Activated naive CD4-positive, alpha-beta T cell treated with anti-CD3 and anti-CD28 coated beads, Interleukin-2, amount 50 U/mL, for 24 hours (primary cell): ENCODE data around the gene TBC1D16.

Experiments used
- H3K27ac Mint-ChIP-seq: one replicate; pipeline ENCODE4 v1.8.0; 2021; ENCODE audit warnings: mild to moderate bottlenecking, mixed read lengths
- H3K27me3 Mint-ChIP-seq: one replicate; pipeline ENCODE4 v1.8.0; 2021; ENCODE audit warnings: mixed read lengths
- H3K36me3 Mint-ChIP-seq: one replicate; pipeline ENCODE4 v1.8.0; 2021; ENCODE audit warnings: mixed read lengths
- H3K4me1 Mint-ChIP-seq: one replicate; pipeline ENCODE4 v1.8.0; 2021; ENCODE audit warnings: mixed read lengths
- H3K4me3 Mint-ChIP-seq: one replicate; pipeline ENCODE4 v1.8.0; 2021; ENCODE audit warnings: mild to moderate bottlenecking, mixed read lengths
- H3K9me3 Mint-ChIP-seq: one replicate; pipeline ENCODE4 v1.8.0; 2021; ENCODE audit warnings: mixed read lengths

Gene TBC1D16

GRCh38 chr17:79990704-79991103 lies 45.0 kb downstream of the TBC1D16 start:
- Mint-ChIP-seq H3K36me3 (no peaks in the 10 kb centered on the region), H3K27ac (peak overlapping the region; percentile 59), H3K4me3 (peak overlapping the region; percentile 87), H3K4me1 (peaks cover 47% of the 10 kb centered on the region), H3K27me3 (no peaks in the 10 kb centered on the region), H3K9me3 (no peaks in the 10 kb centered on the region)

DNA sequence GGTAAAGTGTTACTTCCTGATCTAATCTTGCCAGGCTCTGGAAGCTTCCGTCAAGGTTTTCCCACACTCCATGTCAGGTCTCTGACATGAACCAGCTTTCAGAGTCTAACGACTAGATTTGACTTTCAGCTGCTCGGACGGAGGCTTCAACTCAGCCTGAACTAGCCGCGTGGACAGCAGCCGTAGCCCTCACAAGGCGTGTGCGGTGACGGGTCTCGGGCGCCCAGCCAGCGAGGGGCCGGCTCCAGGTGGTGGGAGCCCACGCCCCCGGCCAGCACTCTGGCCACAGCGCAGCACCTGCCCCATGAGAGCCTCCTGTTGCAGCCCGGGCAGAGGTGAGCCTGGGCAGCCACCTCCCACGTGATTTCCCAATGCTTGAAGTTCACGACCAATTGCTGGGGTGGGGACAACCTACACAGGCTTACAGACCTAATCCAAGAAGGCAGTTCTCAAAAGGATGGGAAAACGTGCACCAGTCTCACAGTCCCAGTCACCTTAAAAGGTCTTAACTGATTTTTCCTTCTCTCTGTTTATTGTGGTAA lies 45.5 kb downstream of the TBC1D16 start:
- no peaks in the 10 kb centered on the region for H3K27me3 Mint-ChIP-seq
- H3K36me3 Mint-ChIP-seq: no peaks in the 10 kb centered on the region
- H3K4me3 Mint-ChIP-seq: no peak overlapping the region

DNA sequence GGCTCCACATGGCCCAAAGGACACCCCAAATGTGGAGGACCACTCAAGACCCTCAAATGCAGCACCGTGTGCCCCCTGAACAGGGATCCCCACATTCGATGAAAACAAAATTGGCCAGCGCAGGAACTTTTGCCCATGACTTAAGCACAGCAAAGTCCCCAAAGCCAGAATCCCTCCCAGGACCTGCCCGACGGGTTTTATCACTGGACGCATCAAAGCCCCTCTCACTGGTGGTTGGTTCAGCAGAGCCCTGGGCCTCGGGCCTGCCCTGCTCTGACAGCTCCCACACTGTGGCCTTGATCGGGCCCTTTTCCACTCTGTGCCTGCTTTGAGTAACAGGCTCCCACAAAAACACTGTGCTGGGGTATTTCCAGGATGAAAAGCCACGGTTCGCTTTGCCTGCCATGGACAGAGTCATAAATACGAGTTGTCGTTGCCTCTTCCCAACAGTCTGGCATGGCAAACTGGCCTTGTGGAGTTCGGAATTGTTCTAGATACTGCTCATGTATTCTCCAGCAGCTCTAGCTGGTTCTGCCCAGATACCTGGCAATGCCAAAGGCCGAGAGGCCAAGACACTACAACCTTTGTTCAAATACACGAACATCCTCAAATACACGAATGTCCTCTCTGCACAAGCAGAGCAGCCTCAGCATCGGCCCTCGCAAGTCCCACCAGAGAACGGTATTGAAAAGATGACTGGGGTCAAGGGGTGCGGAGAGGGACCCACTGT lies 46.4 kb downstream of the TBC1D16 start:
- no peaks in the 10 kb centered on the region for H3K27me3 Mint-ChIP-seq
- H3K4me1 Mint-ChIP-seq: peaks cover 36% of the 10 kb centered on the region
- H3K4me3 Mint-ChIP-seq: no peak overlapping the region
- H3K9me3 Mint-ChIP-seq: no peaks in the 10 kb centered on the region
- no peak overlapping the region for H3K27ac Mint-ChIP-seq
- H3K36me3 Mint-ChIP-seq: no peaks in the 10 kb centered on the region

More for the DNA sequence above, 45.5 kb downstream of the TBC1D16 start:
- Mint-ChIP-seq H3K4me1 (peaks cover 42% of the 10 kb centered on the region), H3K27ac (no peak overlapping the region), H3K9me3 (no peaks in the 10 kb centered on the region)

DNA sequence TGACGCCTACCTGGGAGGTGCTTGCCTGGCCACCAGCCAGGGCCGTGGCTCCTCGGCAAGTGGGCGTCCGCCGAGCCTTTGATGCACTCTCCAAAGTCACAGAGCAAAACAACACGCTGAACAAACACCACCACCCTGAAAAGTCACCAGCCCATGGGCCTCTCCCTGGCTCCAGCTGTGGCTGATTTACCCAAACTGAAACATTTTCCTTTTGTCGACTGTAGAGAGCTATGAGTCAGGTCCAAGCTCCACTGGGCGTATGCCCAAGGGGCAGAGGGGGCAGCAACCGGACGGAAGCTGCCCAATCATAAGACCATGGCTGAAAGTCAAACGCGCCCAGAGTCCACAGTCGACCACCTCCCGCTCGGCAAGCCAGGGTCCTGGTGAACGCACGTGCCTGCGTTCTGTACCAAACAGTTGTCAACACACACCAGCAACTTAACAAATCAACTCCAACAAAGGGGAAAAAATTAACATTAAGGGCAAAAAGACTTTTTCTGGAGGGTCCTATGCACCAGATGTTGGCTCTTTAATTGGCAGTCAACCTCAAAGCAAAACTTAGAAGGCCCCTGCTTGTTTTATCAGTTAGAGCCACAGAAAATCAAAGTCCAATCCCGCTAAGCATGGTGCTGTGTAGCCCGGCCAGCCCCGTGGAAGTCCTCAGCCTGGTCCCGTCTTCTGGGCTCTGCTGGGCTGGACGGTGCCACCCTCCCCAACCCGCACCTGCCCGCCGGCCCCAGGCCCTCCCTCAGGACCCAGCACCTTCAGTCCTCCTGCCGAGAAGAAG lies 47.3 kb downstream of the TBC1D16 start:
- Mint-ChIP-seq H3K36me3 (no peaks in the 10 kb centered on the region), H3K4me3 (no peak overlapping the region), H3K27me3 (no peaks in the 10 kb centered on the region), H3K9me3 (no peaks in the 10 kb centered on the region), H3K27ac (no peak overlapping the region), H3K4me1 (peaks cover 28% of the 10 kb centered on the region)

DNA sequence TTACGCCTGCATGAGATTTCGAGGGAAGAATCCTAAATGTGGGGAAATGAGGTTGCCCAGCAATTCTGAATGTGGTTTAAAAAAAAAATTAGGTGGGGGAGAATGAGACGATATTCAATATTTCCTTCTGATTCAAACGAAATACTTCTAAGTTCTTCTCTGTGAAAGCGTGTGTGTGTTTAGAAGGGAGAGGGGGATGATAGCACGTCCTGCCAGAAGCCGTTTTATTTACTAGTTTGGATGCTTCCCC lies 47.8 kb downstream of the TBC1D16 start:
- Mint-ChIP-seq H3K4me1 (peaks cover 23% of the 10 kb centered on the region), H3K27ac (no peak overlapping the region), H3K36me3 (no peaks in the 10 kb centered on the region), H3K27me3 (no peaks in the 10 kb centered on the region), H3K4me3 (no peak overlapping the region), H3K9me3 (no peaks in the 10 kb centered on the region)

GRCh38 chr17:79987187-79987934 lies 48.3 kb downstream of the TBC1D16 start:
- H3K36me3 Mint-ChIP-seq: no peaks in the 10 kb centered on the region
- no peaks in the 10 kb centered on the region for H3K27me3 Mint-ChIP-seq
- H3K4me3 Mint-ChIP-seq: no peak overlapping the region
- H3K4me1 Mint-ChIP-seq: peaks cover 18% of the 10 kb centered on the region
- no peak overlapping the region for H3K27ac Mint-ChIP-seq
- H3K9me3 Mint-ChIP-seq: no peaks in the 10 kb centered on the region

GRCh38 chr17:79986411-79987186 lies 49.1 kb downstream of the TBC1D16 start:
- Mint-ChIP-seq H3K27me3 (no peaks in the 10 kb centered on the region), H3K4me1 (peaks cover 15% of the 10 kb centered on the region), H3K9me3 (no peaks in the 10 kb centered on the region), H3K4me3 (no peak overlapping the region), H3K36me3 (no peaks in the 10 kb centered on the region), H3K27ac (no peak overlapping the region)

DNA sequence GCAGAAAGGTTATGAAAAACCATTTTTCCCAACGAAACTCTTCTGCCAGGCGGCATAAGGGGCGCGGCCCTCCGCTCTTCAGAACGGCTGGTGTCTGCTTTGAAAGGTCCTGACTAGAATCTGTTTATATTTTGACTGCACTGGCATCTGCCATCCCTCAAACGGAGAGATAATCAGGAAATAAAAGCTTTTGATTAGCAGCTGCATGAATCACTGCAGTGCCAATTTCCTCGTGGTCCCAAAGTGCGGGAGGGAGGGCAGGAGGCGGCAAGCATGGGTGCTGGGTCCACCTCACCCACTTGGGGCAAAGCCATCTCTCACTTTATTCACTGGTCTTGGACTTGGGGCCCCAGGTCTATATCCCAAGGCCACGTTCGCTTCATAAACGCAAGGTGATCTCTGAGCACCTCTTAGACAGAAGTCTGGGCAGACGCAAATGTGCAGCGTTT lies 49.7 kb downstream of the TBC1D16 start:
- H3K9me3 Mint-ChIP-seq: no peaks in the 10 kb centered on the region
- H3K27me3 Mint-ChIP-seq: no peaks in the 10 kb centered on the region
- peaks cover 12% of the 10 kb centered on the region for H3K4me1 Mint-ChIP-seq
- no peak overlapping the region for H3K27ac Mint-ChIP-seq
- no peaks in the 10 kb centered on the region for H3K36me3 Mint-ChIP-seq
- H3K4me3 Mint-ChIP-seq: no peak overlapping the region

DNA sequence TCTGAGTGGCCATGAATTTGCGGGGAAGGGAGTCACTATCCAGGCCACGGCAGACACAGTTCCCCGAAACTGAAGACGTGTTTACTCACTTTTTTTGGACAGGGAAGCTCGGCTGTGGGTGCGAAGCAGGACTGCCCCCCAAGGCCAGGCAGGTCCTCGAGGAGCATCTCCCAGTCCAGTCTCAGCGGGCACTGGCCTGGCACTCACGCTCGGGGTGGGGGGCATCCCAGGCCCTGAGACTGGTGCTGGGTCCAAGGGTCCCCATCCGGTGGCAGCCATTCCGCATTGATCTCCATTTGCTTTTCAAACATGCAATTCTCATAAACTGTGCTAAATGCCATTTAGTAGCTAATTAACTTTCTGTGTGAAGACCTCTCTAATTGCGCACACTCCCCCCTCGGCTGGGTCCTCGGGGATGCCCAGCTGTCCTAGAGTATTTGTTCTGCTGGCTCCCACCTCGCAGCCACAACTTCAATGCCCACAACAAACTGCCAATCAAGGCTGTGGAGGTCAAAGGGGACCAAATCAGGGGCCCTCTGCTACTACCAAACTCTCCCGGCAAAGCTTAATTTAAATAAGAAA lies 50.2 kb downstream of the TBC1D16 start:
- no peak overlapping the region for H3K27ac Mint-ChIP-seq
- H3K9me3 Mint-ChIP-seq: no peaks in the 10 kb centered on the region
- H3K4me3 Mint-ChIP-seq: no peak overlapping the region
- H3K36me3 Mint-ChIP-seq: no peaks in the 10 kb centered on the region
- H3K4me1 Mint-ChIP-seq: peaks cover 7% of the 10 kb centered on the region
- H3K27me3 Mint-ChIP-seq: no peaks in the 10 kb centered on the region

DNA sequence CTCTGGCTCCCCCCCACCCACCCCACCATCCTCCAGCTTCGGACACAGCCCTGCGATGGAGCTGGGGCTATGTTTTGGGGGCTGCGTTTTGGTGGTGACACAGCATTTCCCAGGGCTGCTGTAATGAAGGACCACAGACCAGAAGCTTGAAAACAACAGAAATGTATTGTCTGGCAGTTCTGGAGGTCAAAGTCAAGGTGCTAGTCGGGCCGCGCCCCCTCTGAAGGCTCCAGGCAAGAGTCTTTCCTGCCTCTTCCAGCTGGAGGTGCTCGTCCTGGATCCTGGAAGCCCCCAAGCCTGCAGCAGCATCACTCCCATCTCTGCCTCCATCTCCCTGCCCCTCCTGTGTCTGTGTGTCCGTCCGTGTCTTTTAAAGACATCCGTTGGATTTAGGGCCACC lies 50.8 kb downstream of the TBC1D16 start:
- H3K9me3 Mint-ChIP-seq: no peaks in the 10 kb centered on the region
- no peak overlapping the region for H3K4me3 Mint-ChIP-seq
- peaks cover 6% of the 10 kb centered on the region for H3K4me1 Mint-ChIP-seq
- H3K27ac Mint-ChIP-seq: no peak overlapping the region
- H3K27me3 Mint-ChIP-seq: no peaks in the 10 kb centered on the region
- no peaks in the 10 kb centered on the region for H3K36me3 Mint-ChIP-seq

DNA sequence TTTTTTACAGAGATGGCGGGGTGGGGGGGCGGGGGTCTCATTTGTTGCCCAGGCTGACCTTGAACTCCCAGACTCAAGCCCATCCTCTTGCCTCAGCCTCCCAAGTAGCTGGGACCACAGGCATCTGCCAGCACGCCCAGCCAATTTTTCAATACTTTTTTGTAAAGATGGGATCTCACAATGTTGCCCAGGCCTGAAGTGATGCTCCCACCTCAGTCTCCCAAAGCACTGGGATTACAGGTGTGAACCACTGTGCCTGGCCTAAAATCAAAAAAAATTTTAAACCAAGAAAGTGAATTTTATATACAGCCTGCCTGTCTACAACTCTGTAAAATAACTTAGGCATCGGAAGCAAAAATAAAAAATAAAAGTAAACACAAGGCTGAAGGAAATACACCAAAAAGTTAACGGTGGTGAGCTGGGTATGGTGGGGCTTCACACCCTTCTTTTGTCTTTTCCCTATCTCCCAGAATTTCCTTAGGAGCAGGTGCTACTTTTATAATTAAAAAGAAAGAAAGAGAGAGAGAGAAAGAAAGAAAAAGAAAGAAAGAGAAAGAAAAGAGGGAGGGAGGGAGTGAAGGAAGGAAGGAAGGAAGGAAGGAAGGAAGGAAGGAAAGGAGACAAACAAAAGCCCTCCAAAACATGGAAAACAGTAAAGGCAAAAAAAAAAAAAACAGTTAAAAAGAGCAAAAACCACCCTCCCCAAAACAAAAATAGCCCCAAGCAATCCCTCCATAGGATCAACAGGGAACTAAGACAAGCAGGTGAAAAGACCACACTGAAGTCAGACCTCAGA lies 51.4 kb downstream of the TBC1D16 start:
- H3K4me1 Mint-ChIP-seq: peaks cover 6% of the 10 kb centered on the region
- H3K27me3 Mint-ChIP-seq: no peaks in the 10 kb centered on the region
- H3K27ac Mint-ChIP-seq: no peak overlapping the region
- no peak overlapping the region for H3K4me3 Mint-ChIP-seq
- H3K36me3 Mint-ChIP-seq: no peaks in the 10 kb centered on the region
- no peaks in the 10 kb centered on the region for H3K9me3 Mint-ChIP-seq

DNA sequence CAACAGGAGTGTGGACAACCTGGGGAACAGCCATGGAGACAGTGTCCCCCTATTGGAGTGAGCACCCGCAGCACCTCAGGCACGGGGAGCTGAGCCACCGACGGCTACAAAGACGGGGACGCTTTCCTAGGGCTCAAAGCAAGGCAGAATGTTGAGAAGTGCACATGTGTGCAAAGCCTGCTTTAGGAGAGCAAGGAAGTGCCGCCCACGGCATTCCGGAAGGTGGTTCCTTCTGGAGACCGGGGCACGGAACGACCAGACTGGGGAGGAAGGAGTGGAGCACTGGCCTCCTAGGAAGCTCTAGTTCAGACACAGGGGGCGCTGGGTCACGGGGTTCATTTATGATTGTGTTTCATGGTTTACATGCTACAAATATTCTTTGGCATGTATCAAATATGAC lies 52.2 kb downstream of the TBC1D16 start:
- Mint-ChIP-seq H3K27me3 (no peaks in the 10 kb centered on the region), H3K36me3 (no peaks in the 10 kb centered on the region), H3K9me3 (no peaks in the 10 kb centered on the region), H3K4me1 (peaks cover 6% of the 10 kb centered on the region), H3K4me3 (no peak overlapping the region), H3K27ac (no peak overlapping the region)

DNA sequence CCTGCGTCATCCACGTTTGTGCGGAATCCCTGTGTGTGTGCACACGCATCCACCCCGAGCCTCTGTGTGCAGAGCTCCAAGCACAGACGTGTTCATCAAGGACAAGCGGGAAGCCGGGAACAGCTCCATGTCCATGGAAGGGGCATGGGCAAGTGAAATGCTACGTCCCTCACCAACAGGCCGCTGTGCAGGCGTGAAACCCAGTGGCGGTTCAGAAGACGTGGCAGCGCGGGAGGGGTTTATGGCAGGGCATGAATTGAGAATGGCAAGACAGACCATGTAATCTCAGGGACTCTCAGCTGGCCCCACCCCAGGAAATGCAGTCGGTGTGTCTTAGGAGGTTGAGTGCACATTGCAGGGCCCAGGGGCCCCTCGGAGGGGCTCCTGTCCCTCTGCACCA lies 52.7 kb downstream of the TBC1D16 start:
- no peaks in the 10 kb centered on the region for H3K36me3 Mint-ChIP-seq
- no peak overlapping the region for H3K4me3 Mint-ChIP-seq
- H3K9me3 Mint-ChIP-seq: no peaks in the 10 kb centered on the region
- H3K27ac Mint-ChIP-seq: no peak overlapping the region
- peaks cover under 1% of the 10 kb centered on the region for H3K4me1 Mint-ChIP-seq
- H3K27me3 Mint-ChIP-seq: no peaks in the 10 kb centered on the region

DNA sequence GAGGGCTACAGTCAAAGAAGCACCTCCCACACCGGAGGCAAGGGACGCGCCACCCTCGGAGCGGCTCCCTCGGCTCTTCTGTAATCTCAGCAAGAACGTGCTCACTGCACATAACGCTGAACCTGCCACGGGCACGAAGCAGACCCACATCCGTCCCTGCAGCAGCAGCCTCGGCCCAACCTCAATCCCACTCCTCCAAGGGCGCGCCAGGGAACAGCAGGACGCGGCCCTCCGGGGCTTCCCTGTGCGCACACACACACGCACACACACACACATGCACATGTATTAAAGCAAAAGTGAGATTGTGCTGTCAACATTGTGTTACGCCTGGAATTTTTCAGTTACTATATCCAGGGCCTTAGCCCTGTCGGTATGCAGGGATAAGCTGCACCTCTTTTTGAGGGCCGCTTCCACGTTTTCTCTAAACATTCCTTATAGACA lies 54.0 kb downstream of the TBC1D16 start:
- Mint-ChIP-seq H3K9me3 (no peaks in the 10 kb centered on the region), H3K36me3 (no peaks in the 10 kb centered on the region), H3K27ac (no peak overlapping the region), H3K4me1 (no peaks in the 10 kb centered on the region), H3K4me3 (no peak overlapping the region), H3K27me3 (no peaks in the 10 kb centered on the region)
